K562 (cell line): ENCODE data around the gene RINL. TPM values are rescaled to one million over a fixed set of nuclear protein-coding genes. Genes with fewer than 3 reads are reported as not detected.
A peak's percentile ranks its signal among the peaks of the same experiment; 100 is the strongest.

Source experiments
- ATAC-seq: fragments of 200-7000 bp; cut with Tn5 transposase; 3 replicates; pipeline ENCODE4 v1.9.1; 2020; ENCODE audit warnings: moderate library complexity
- BruUV-seq: library from RNA; stranded (reverse); fragments of 400-500 nt; replicated peaks from 2 replicates; lab custom pipeline; 2021; lab: Mats Ljungman, UMichigan
- CTCF ChIA-PET: fragments of 300-600 bp; formaldehyde crosslinking; extraction: SDS; loops from one replicate; lab custom pipeline; 2021; ENCODE audit warnings: low intra/inter-chr PET ratio; lab: Yijun Ruan, JAX
- POLR2A ChIA-PET: fragments of 300-600, 350-650 bp; sonication (Branson Sonifier 250); formaldehyde crosslinking; extraction: SDS; loops from one replicate; lab custom pipeline; 2021; ENCODE audit warnings: antibody characterized with exemption, inconsistent platforms; lab: Yijun Ruan, JAX
- DNase-seq, 4 experiments: peaks; one replicate each; pipeline versions ENCODE4 v3.0.0 to v3.0.0-alpha.2; 2011 to 2018; ENCODE audit warnings: low spot score in 3 of 4, mixed read lengths in 3 of 4; ENCODE audit errors: extremely low read depth in 1 of 4
- FAIRE-seq: peaks from 2 replicates; lab custom pipeline; 2011; peaks lifted over from hg19 to GRCh38; lab: Jason Lieb, UNC
- H2AFZ ChIP-seq: 2 replicates; pipeline ENCODE4 v1.6.0; 2011; ENCODE audit warnings: low read depth, low read length, control low read depth, inconsistent platforms
- H3K27ac ChIP-seq: fragments of 200-600 bp; 3 replicates; pipeline ENCODE4 v1.8.0; 2011; ENCODE audit warnings: low read depth, mild to moderate bottlenecking, control low read depth, inconsistent platforms, low read length, moderate library complexity, mixed read lengths; ENCODE audit errors: extremely low read depth
- H3K27me3 ChIP-seq, 2 experiments: fragments of 300-600 bp in 1 of 2; 2 replicates in 1 of 2; 3 replicates in 1 of 2; pipeline versions ENCODE4 v1.6.0 to v1.8.0; 2011; ENCODE audit warnings: inconsistent platforms in 2 of 2, low read length in 2 of 2, mild to moderate bottlenecking in 1 of 2, mixed read lengths in 1 of 2, moderate library complexity in 1 of 2; ENCODE audit not compliant: control insufficient read depth in 2 of 2, insufficient read depth in 2 of 2
- H3K36me3 ChIP-seq: fragments of 300-600 bp; 3 replicates; pipeline ENCODE4 v1.8.0; 2011; ENCODE audit warnings: mild to moderate bottlenecking, low read length, inconsistent platforms; ENCODE audit not compliant: control insufficient read depth, insufficient read depth
- H3K4me1 ChIP-seq, 2 experiments: fragments of 200-600 bp in 1 of 2; replicated peaks in 1 of 2; 2 replicates in 1 of 2; 3 replicates in 1 of 2; pipeline versions ENCODE4 v1.5.1 to v1.8.0; 2011; ENCODE audit warnings: inconsistent platforms in 2 of 2, low read length in 2 of 2, mild to moderate bottlenecking in 1 of 2, mixed read lengths in 1 of 2, moderate library complexity in 1 of 2; ENCODE audit not compliant: control insufficient read depth in 2 of 2, insufficient read depth in 2 of 2
- H3K4me2 ChIP-seq: 2 replicates; pipeline ENCODE4 v1.6.1; 2011; ENCODE audit warnings: low read length, control low read depth, inconsistent platforms, mixed read lengths; ENCODE audit not compliant: insufficient read depth
- H3K4me3 ChIP-seq: fragments of 200-600 bp; sonication (generic), shearing (Covaris generic); 2 replicates; pipeline ENCODE4 v1.5.1; 2016; ENCODE audit warnings: control low read depth, inconsistent platforms
- H3K79me2 ChIP-seq: fragments of 200-600 bp; 3 replicates; pipeline ENCODE4 v1.8.0; 2011; ENCODE audit warnings: low read length, inconsistent platforms; ENCODE audit not compliant: control insufficient read depth, insufficient read depth
- H3K9ac ChIP-seq, 2 experiments: 2 replicates each; pipeline versions ENCODE4 v1.6.0 to v1.6.1; 2011; ENCODE audit warnings: low read depth in 2 of 2, low read length in 2 of 2, control low read depth in 1 of 2, inconsistent platforms in 1 of 2, mild to moderate bottlenecking in 1 of 2, mixed read lengths in 1 of 2; ENCODE audit not compliant: insufficient read depth in 1 of 2
- H3K9me1 ChIP-seq: one replicate; pipeline ENCODE4 v1.6.0; 2011; ENCODE audit warnings: inconsistent platforms, mild to moderate bottlenecking, low read length, moderate library complexity; ENCODE audit not compliant: control insufficient read depth, insufficient read depth
- H3K9me3 ChIP-seq: replicated peaks from 2 replicates; pipeline ENCODE4 v1.5.1; 2011; ENCODE audit warnings: low read depth, low read length, inconsistent platforms; ENCODE audit not compliant: control insufficient read depth, insufficient read depth
- H4K20me1 ChIP-seq: replicated peaks from 2 replicates; pipeline ENCODE4 v1.6.1; 2011; ENCODE audit warnings: low read length, inconsistent platforms, mixed read lengths; ENCODE audit not compliant: control insufficient read depth, insufficient read depth
- CCNT2 ChIP-seq: IDR thresholded peaks from 2 replicates; pipeline ENCODE4 v1.6.1; 2011; ENCODE audit warnings: borderline replicate concordance, low read depth, mild to moderate bottlenecking, moderate library complexity, mixed read lengths, low read length; ENCODE audit not compliant: insufficient read length; ENCODE audit errors: extremely low read depth
- DNMT1 ChIP-seq: fragments of 450-650 bp; IDR thresholded peaks from 2 replicates; pipeline ENCODE4 v1.6.1; 2016; ENCODE audit warnings: antibody characterized with exemption, mild to moderate bottlenecking
- HMG20A ChIP-seq: fragments of 450-650 bp; formaldehyde crosslinking; conservative IDR thresholded peaks from 2 replicates; pipeline ENCODE4 v1.4.0; 2020; ENCODE audit warnings: mild to moderate bottlenecking, mixed read lengths
- MAFK ChIP-seq: IDR thresholded peaks from 2 replicates; pipeline ENCODE4 v1.6.1; 2011; ENCODE audit warnings: low read length, improper control_type of control experiment
- NBN ChIP-seq: fragments of 450-650 bp; IDR thresholded peaks from 2 replicates; pipeline ENCODE4 v1.6.1; 2016; ENCODE audit warnings: low read depth, mild to moderate bottlenecking
- NFYB ChIP-seq: IDR thresholded peaks from 2 replicates; pipeline ENCODE4 v1.6.1; 2011; ENCODE audit warnings: mild to moderate bottlenecking, moderate library complexity; ENCODE audit not compliant: insufficient read length; ENCODE audit errors: extremely low read depth
- POLR2AphosphoS5 ChIP-seq: IDR thresholded peaks from 2 replicates; pipeline ENCODE4 v1.6.1; 2011; ENCODE audit warnings: mild to moderate bottlenecking, low read depth, low read length, moderate library complexity; ENCODE audit not compliant: control insufficient read depth, insufficient read depth
- POU5F1 ChIP-seq: fragments of 150-350 bp; IDR thresholded peaks from 2 replicates; pipeline ENCODE4 v1.6.1; 2014; ENCODE audit warnings: borderline replicate concordance, low read length, low read depth, mild to moderate bottlenecking; ENCODE audit not compliant: partially characterized antibody
- PYGO2 ChIP-seq: fragments of 450-650 bp; IDR thresholded peaks from 2 replicates; pipeline ENCODE4 v1.6.1; 2016; ENCODE audit warnings: mild to moderate bottlenecking, missing genetic modification characterization, moderate library complexity, missing compliant biosample characterization
- TCFL5 ChIP-seq: fragments of 250-450 bp; sonication (Bioruptor Pico); conservative IDR thresholded peaks from 2 replicates; pipeline ENCODE4 v1.6.1; 2021; ENCODE audit warnings: mild to moderate bottlenecking, moderate library complexity, matching md5 sums
- U2AF1 ChIP-seq: fragments of 200-400 bp; formaldehyde crosslinking; optimal IDR thresholded peaks from 2 replicates; pipeline ENCODE3; 2017; ENCODE audit warnings: mild to moderate bottlenecking, low read depth, low read length, moderate library complexity
- YY1 ChIP-seq, 3 experiments: IDR thresholded peaks; 2 replicates each; pipeline ENCODE4 v1.6.1; 2011; ENCODE audit warnings: low read length in 2 of 3, mild to moderate bottlenecking in 2 of 3, moderate library complexity in 2 of 3, borderline replicate concordance in 1 of 3, control low read depth in 1 of 3, low read depth in 1 of 3; ENCODE audit not compliant: insufficient read depth in 3 of 3, insufficient replicate concordance in 2 of 3, control insufficient read depth in 1 of 3, insufficient read length in 1 of 3; ENCODE audit errors: extremely low read depth in 1 of 3
- ZBED1 ChIP-seq: IDR thresholded peaks from 2 replicates; pipeline ENCODE4 v1.6.1; 2014
- ZNF239 ChIP-seq: fragments of 250-450 bp; sonication (Bioruptor Pico); IDR thresholded peaks from 2 replicates; pipeline ENCODE4 v1.4.0; 2020; ENCODE audit warnings: mild to moderate bottlenecking
- ZNF551 ChIP-seq: fragments of 250-450 bp; sonication (Bioruptor Pico); IDR thresholded peaks from 2 replicates; pipeline ENCODE4 v1.5.0; 2021; ENCODE audit warnings: mild to moderate bottlenecking, moderate library complexity
- WGBS: fragments of 100-300 bp; shearing (Covaris generic); methylation state at CpG from one replicate; pipeline ENCODE4 v1.1.6; 2016; ENCODE audit warnings: low coverage, mixed read lengths; ENCODE audit not compliant: insufficient coverage; ENCODE audit errors: missing lambda C conversion rate; 5-methylcytosine and 5-hydroxymethylcytosine counted together
- in situ Hi-C: fragments of 300-500 bp; cut with MboI; formaldehyde crosslinking; loops from 4 replicates; pipeline ENCODE4 v1.15.0; 2018; ENCODE audit warnings: inconsistent platforms, mixed read lengths
- intact Hi-C: fragments of 100-400 bp; cut with micrococcal nuclease; formaldehyde crosslinking; loops from 2 replicates; pipeline ENCODE4 v1.14.2; 2022
- polyA plus RNA-seq, 8 experiments: library from polyadenylated mRNA; depleted of rRNA in 4 of 8; stranded (reverse) in 5 of 8; unstranded in 3 of 8; fragments of >200 nt; fragmentation: Nextera tagmentation in 2 of 8; fragmentation: Illumina TruSeq in 1 of 8; extraction: Ambion mirVana in 2 of 8; extraction: Trizol in 1 of 8; gene quantifications; 2 replicates each; pipeline versions ENCODE4 v1.2.1 to v1.2.3, GENCODE V29; 2011 to 2014; ENCODE audit warnings: inconsistent platforms in 1 of 8, missing spikeins in 1 of 8
- total RNA-seq, 7 experiments: library from RNA; depleted of rRNA in 6 of 7; stranded (reverse); fragments of >200 nt in 6 of 7; fragmentation: Illumina TruSeq in 2 of 7; extraction: Trizol in 2 of 7; gene quantifications; 2 replicates each; pipeline versions ENCODE4 v1.2.1 to v1.2.3, GENCODE V29; 2011 to 2021; ENCODE audit warnings: low replicate concordance in 1 of 7
- TF ChIP-seq, protein P1 (sequence below): fragments of 450-650 bp; formaldehyde crosslinking; conservative IDR thresholded peaks from 2 replicates; pipeline ENCODE4 v1.4.0; 2022; ENCODE audit warnings: mild to moderate bottlenecking, missing genetic modification characterization
- TF ChIP-seq, protein P2 (sequence below): sonication (generic); formaldehyde crosslinking; IDR thresholded peaks from 2 replicates; pipeline ENCODE4 v1.9.0; 2022; ENCODE audit warnings: mild to moderate bottlenecking, missing genetic modification reagents

Gene RINL
- total and polyA plus RNA-seq, 9 of the 15 experiments (the other 6 are each of a cell fraction or from before 2014, with no cell fraction given): 0.82 to 10.9 (median 4.9) TPM

DNA sequence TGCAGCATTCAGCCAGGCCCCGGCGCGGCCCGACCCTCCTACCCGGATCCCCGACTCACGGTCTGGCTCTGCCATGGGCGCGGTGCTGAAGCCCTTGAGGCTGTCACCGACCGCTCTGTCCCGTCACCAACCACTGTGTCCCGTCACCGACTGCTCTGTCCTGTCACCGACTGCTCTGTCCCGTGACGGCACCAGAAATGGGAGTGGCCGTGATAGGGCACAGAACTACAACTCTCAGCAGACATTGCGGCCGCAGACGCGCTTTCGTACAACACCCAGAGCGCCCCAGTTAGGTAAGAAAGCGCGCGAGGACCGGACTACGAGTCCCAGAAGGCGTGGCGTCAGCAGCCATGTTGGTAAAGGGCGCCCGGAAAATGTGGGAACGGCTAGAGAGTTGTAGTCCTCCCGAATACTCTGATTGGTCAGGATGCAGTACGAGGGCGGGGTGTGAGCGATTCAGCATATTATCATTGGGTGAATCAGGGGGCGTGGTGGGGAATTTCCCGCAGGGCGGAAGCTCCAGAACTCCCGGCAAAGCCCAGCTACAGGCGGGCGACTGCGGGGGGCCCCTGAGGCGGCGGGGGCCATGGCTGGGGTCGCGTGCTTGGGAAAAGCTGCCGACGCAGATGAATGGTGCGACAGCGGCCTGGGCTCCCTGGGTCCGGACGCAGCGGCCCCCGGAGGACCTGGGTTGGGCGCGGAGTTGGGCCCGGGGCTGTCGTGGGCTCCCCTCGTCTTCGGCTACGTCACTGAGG, 21.5 kb upstream of the RINL start, which contains the start of the genes NFKBIB and SIRT2:
Gene NFKBIB, plus strand, starts transcription at position 523 of the 755 bp plus-strand sequence. Its CDS starts 64 bp downstream, at position 587.
Gene SIRT2, minus strand, starts transcription at position 172 of the 755 bp plus-strand sequence. Its CDS starts 97 bp downstream, at position 75.
- peaks cover 30% of the 10 kb centered on the region for H3K79me2 ChIP-seq
- peaks cover 11 to 28% of the 10 kb centered on the region in 2 experiments for H3K4me1 ChIP-seq
- H3K36me3 ChIP-seq: peaks cover 6% of the 10 kb centered on the region; the same call in 1 of the 3 replicates
- WGBS: under 1% methylated on average over 63 of the region's 64 CpGs
- peak within 1 kb of the TSS; percentile 87 for H2AFZ ChIP-seq
- ATAC-seq: peak; percentile 97
- intact Hi-C loops: loop anchor here (1.0 kb wide), 1 partner anchor 31 kb away; the partner anchor contains the start of genes MRPS12 and SARS2
- H3K9me3 ChIP-seq: no peaks in the 10 kb centered on the region
- H3K27me3 ChIP-seq: no peaks in the 10 kb centered on the region
- H3K4me3 ChIP-seq: peak within 1 kb of the TSS; percentile 85
- peak within 1 kb of the TSS; percentile 82 for H3K27ac ChIP-seq
- peak within 1 kb of the TSS; percentile 92 for H3K4me2 ChIP-seq
- H4K20me1 ChIP-seq: no peaks in the 10 kb centered on the region
- ChIA-PET POLR2A (interaction anchor here (0.6 to 1.5 kb wide), 9 partner anchors 9 to 356 kb away, joined by 3 to 8 read pairs (median 4); no protein-coding TSS in a partner anchor), CTCF (interaction anchor here (0.6 kb wide), 1 partner anchor 170 kb away, joined by 3 read pairs; no protein-coding TSS in a partner anchor)
- no TSS peak for BruUV-seq
- peak within 1 kb of the TSS; percentile 85 to 96 for H3K9ac ChIP-seq
- in situ Hi-C loops: no loop called here
- peak; percentile 97 to 100 (median 98) for DNase-seq
- FAIRE-seq: peak; percentile 99
- no peaks in the 10 kb centered on the region for H3K9me1 ChIP-seq
- TF ChIP-seq HMG20A (CRISPR knock-in tag): no peak
- no peak for TF ChIP-seq POLR2AphosphoS5
- TF ChIP-seq ZBED1: no peak
- TF ChIP-seq, protein P1, sequence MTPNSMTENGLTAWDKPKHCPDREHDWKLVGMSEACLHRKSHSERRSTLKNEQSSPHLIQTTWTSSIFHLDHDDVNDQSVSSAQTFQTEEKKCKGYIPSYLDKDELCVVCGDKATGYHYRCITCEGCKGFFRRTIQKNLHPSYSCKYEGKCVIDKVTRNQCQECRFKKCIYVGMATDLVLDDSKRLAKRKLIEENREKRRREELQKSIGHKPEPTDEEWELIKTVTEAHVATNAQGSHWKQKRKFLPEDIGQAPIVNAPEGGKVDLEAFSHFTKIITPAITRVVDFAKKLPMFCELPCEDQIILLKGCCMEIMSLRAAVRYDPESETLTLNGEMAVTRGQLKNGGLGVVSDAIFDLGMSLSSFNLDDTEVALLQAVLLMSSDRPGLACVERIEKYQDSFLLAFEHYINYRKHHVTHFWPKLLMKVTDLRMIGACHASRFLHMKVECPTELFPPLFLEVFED: 0 out of 2 replicates have a peak, but pooled peaks have one; percentile 27
- no peak for TF ChIP-seq DNMT1
- no peak for TF ChIP-seq ZNF551 (CRISPR knock-in tag)
- TF ChIP-seq TCFL5 (CRISPR knock-in tag): no peak
- TF ChIP-seq CCNT2: peak; percentile 51
- TF ChIP-seq, protein P2, sequence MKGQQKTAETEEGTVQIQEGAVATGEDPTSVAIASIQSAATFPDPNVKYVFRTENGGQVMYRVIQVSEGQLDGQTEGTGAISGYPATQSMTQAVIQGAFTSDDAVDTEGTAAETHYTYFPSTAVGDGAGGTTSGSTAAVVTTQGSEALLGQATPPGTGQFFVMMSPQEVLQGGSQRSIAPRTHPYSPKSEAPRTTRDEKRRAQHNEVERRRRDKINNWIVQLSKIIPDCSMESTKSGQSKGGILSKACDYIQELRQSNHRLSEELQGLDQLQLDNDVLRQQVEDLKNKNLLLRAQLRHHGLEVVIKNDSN (CRISPR knock-in tag): peak; percentile 80
- peak; percentile 95 for TF ChIP-seq NFYB
- peak; percentile 95 to 99 (median 99) for TF ChIP-seq YY1 (IDR thresholded peaks at IDR 0.05; ENCODE audit: borderline replicate concordance in 1 of 3, control insufficient read depth in 1 of 3, extremely low read depth in 1 of 3, insufficient read depth in 3 of 3, insufficient read length in 1 of 3, insufficient replicate concordance in 2 of 3, low read depth in 1 of 3, low read length in 2 of 3)
- peak; percentile 44 for TF ChIP-seq NBN
- no peak for TF ChIP-seq U2AF1
- peak; percentile 82 for TF ChIP-seq POU5F1
- TF ChIP-seq PYGO2 (tag): no peak
- TF ChIP-seq ZNF239: no peak
- TF ChIP-seq MAFK: peak; percentile 51
